ENCODE measurements around the gene XPNPEP1.

DNA sequence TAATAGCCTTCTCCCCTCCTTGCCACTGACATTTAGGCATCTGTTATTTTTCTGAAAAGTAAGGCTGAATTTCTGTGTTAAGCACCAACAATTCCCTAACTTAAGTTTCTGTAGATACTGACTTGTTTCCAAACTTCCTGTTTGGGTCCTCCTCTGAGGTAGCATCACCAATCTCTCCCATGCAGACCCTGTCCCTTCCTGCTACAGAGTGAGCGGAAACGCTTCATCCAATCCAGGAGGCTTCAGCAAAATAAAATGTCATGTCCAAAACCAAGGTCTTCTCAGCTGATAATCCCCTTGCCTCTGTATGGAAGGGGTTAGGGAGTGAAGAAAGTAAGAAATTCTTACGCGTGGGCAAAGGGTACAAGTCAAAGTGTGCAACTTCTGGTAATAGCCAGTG, 29.9 kb downstream of the XPNPEP1 start:
- TF ChIP-seq, protein P1, sequence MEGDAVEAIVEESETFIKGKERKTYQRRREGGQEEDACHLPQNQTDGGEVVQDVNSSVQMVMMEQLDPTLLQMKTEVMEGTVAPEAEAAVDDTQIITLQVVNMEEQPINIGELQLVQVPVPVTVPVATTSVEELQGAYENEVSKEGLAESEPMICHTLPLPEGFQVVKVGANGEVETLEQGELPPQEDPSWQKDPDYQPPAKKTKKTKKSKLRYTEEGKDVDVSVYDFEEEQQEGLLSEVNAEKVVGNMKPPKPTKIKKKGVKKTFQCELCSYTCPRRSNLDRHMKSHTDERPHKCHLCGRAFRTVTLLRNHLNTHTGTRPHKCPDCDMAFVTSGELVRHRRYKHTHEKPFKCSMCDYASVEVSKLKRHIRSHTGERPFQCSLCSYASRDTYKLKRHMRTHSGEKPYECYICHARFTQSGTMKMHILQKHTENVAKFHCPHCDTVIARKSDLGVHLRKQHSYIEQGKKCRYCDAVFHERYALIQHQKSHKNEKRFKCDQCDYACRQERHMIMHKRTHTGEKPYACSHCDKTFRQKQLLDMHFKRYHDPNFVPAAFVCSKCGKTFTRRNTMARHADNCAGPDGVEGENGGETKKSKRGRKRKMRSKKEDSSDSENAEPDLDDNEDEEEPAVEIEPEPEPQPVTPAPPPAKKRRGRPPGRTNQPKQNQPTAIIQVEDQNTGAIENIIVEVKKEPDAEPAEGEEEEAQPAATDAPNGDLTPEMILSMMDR (optimal IDR thresholded peaks at IDR 0.05 in 1 of 3, IDR thresholded peaks at IDR 0.05 in 1 of 3, conservative IDR thresholded peaks at IDR 0.05 in 1 of 3; ENCODE audit: extremely low read depth in 1 of 3, insufficient read depth in 2 of 3, low read length in 3 of 3), result no peak
- TF ChIP-seq EZH2 (IDR thresholded peaks at IDR 0.05; ENCODE audit: low read length), result no peak
